GM19025 (cell line): ENCODE measurements around the gene CC2D2B.
A peak's percentile ranks its signal among the peaks of the same experiment; 100 is the strongest.
"Not testable (repeated sequence)": the region's sequence is repeated elsewhere in the genome, so short reads cannot be mapped to it uniquely, and the experiment has no call there.

Source experiments
- ATAC-seq: cut with Tn5 transposase; IDR thresholded peaks from one replicate; pipeline ENCODE4 v1.9.1; 2021; ENCODE audit warnings: mild to moderate bottlenecking, low read depth, moderate library complexity; ENCODE audit not compliant: unreplicated experiment

The CC2D2B gene, protein sequence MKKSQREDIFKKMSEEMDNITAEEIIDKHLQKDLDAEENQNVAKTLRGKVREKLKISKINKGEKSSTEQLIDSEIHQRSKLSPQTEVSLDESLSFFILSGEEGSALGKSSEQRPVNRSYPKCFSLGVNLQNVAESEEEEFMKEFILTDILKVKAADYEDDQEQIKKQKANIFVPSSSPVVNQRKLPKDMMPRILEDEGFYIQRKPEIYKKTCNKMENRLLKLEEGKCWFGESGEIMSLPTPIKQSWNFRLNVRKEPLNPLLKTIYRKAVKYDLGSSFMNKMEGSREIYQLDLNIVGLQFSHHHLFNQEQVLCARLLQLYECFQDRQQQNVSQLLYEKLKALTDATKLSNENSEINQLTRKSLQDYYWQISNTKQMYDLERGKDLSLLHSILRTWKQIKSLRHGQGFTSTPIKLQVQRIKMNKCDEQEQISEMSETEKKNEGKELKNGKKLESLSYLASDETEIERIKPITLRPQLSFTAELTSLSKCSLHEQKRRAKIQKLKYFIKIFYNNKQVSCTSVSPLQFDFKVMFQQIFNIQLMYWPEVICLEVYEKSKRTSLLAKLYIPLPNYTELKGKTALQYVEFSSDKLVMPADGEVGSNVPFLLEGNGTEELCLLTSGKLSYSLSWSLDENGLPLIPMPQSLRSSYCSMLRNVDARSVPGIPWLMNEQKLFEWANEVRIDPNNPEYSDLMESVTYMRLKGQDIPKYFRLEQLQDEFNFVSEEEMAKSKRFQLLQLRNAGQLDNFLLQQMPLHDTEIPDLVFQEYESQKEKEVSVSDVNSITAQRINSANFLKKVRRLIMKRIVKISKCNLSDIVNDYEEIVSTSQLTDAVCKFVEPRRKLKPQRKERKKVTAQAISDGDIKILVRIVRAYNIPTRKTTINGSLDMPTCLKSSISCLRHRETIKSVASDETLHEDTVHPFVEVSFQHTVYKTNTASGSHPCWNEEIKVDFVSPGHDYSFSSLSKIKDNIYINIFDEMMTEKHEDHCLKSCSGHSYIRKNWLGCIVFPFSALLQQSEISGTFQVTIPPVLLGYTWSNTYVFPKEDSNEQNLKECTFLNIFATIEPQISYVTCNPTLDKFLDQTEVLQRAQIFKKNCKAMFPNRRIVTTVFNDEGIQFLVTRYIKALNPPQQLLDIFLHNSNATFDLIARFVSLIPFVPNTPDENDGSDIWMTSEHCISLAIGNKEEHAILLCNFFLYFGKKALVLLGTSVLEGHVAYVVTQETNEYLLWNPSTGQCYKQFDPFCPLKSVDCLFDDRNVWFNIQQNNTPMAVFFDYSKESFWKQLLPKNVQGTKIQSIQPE (N-terminal part only)

DNA sequence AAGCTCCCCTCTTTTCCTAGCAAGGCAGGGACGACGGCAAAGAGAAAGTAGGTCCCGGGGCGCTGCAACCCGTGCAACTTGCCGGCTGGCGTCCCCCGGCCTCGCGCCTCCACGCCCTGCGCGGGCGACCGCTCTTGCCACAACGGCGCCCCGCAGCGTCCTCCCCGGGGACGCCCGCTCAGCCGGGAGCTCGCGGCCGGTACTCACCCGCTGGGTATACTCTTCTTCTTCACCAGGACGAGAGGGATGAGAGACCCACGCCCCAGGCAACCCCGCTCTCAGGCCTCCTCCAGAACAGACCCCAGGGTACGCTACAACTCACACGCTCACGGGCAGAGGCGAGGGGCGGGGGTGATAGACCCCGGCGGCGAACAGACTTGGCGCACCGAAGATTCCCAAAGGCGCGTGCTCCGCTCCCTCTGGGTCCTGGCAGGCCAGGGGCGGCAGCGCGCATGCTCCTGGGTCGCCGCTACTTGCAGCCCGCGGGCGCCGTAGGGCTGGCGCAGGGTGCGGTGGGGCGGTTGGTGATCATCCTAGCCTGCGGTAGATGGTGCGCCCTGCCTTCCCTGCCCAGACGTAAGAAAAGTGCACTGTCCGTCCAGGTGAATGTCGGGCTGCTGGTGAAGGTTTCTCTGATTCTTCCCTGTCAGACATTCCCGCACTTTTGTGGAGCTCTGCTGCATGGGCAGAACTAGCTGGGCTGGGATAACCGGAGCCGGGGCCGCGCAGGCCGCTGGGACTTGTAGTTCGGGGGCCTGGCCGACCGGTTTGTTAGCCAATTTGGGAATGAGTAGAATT lies at the start of gene CC2D2B:
Gene CC2D2B, plus strand, starts transcription at position 520 of the 798 bp plus-strand sequence. CDS start 3,349 bp downstream, outside the sequence.
- peak; percentile 88 for ATAC-seq

DNA sequence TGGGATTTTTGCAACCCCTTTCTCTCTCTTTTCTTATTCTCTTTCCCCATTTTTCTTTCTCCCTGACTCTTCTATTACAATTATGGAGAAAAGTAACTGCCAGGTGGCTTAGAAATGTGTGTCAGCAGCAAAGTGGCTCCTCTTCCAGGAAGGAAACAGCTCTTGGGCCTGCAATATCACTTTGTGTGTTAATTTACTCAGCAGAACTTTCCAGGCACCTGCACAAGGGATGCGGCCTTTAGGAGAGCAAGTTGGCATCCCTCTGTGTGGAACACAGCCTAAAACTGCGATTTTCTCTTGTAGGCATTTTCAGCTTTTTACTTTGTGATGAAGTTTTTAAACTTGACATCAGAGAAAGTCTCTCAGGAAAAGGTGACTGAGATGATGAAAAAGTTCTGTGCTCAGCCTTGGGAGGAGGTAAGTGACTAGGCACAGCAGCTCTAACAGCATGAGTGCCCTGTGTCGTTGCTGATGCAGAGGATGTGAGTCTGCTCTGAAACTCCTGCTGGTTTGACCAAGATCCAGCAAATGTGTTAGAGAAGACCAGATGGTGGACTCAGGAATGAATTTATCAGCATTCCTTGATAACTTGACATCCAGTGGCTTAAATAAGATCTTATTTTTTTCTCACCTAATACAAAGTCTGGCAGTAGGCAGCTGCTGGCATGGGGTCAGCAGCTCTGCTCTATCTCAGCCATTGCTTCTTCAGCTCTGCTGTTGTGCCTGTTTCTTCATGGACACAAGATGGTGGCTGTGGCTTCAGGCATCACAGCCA lies 47.4 kb upstream of the CC2D2B start:
- no peak for ATAC-seq

DNA sequence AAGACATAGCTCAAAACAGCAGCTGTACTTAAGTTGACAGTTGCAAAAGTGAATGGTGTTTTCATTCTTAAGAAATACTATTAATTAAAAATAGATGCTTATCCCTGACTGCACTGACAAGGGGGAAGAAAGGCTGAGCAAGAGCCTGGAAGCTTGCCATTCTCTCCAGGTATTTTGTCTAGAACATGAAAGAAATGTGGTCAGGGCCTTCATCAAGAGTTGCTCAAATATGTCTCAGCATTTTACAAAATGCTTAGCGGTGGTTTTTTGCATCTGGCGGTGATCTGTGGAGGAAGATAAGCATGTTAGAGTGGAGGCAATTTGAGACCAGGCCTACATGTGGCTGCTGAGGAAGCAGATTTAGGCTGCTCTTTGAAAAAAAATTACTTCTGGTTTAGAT lies 46.4 kb upstream of the CC2D2B start:
- ATAC-seq = no peak

DNA sequence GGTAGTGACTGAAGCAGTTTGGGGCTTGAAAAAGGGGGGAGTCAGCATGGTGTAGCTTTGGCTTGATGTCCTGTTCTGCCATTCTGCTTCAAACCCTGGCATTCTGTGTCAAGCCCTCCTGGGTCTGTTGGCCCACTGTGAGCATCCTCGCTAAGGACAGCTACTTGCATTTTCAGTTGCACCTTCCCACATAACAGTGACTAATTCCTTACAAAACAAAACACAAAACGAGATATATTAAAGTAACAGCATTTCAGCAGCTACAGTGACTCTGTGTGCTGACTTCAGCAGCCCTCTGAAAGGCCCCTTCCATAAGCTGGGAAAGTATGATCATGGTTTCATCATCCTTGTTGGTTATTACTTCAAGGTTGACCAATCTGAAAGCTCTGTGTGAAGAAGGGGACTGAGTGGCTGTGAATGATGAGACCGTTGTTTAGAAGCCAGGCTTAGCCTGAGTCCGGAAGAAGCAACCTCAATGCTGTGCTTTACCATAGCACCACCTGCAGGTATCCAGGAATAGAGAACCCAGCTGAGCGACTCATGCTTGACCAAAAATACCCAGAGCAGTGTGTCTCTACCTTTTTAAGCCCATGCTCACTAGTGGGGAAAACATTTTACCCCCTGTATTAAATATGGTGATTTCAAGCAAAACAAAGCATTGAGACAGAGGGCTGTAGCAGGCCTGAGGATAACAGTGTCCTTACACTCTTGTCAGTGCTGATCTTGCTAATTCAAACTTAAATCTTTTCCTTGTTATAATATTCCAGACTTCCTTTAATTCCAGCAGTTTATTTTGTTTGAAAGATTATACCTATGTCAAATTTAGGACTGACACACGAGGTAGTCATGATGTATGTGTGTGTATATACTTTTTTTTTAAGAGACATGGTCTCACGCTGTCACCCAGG lies 42.6 kb upstream of the CC2D2B start:
- ATAC-seq = peak; percentile 80

DNA sequence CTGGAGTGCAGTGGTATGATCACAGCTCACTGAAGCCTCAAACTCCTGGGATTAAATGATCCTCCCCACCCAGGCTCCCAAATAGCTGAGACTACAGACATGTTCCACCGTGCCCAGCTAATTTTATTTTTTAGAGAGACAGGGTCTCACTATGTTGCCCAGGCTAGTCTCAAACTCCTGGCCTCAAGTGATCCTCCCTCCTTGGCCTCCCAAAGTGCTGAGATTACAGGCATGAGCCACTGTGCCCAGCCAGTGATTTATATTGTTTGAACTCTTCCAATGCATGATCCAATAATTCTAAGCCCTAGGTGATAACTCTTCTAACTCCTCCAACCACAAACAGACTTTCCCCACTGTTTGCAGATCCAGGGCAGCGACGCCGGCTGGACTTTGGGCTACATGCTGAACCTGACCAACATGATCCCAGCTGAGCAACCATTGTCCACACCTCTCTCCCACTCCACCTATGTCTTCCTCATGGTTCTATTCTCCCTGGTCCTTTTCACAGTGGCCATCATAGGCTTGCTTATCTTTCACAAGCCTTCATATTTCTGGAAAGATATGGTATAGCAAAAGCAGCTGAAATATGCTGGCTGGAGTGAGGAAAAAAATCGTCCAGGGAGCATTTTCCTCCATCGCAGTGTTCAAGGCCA lies 41.8 kb upstream of the CC2D2B start:
- ATAC-seq = no peak

DNA sequence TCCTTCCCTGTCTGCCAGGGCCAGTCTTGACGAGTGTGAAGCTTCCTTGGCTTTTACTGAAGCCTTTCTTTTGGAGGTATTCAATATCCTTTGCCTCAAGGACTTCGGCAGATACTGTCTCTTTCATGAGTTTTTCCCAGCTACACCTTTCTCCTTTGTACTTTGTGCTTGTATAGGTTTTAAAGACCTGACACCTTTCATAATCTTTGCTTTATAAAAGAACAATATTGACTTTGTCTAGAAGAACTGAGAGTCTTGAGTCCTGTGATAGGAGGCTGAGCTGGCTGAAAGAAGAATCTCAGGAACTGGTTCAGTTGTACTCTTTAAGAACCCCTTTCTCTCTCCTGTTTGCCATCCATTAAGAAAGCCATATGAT lies 41.3 kb upstream of the CC2D2B start:
- no peak for ATAC-seq

DNA sequence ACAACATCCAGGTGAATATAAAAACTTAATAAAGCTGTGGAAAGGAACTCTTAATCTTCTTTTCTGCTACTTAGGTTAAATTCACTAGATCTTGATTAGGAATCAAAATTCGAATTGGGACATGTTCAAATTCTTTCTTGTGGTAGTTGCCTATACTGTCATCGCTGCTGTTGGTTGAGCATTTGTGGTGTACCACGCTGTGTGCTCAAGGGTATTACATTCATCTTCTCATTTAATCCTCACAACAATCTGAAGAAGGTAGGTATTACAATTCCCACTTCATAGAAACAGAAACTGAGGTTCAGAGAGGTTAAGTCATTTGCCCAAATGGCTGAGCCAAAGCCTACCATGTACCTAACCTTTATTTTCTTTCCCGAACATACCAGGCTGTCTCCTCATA lies 39.9 kb upstream of the CC2D2B start:
- no peak for ATAC-seq

DNA sequence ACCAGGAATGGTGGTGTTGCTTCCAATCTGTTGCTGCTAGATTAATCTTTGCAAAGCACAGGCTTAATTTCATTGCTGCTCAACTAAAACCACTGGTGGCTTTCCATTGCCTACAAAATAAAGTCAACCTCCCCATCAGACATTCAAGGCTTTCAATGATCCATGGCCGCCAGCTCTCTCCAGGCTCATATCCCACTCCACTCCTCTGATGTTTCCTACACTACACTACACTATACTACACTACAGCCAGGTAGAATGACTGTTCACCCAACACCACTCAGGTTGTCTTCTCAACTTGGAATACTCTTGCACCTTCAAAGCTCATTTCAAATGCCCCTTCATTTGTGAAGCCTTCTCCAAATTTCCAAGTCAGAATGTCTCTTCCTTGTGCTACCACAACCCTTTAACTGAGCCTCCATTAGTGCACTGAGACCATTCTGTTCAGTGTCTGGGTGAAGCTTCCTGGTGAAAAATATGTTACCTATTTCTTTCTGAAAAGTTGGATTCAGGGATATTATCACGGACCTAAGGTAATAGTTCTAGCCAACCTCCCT lies 35.5 kb upstream of the CC2D2B start:
- no peak for ATAC-seq

DNA sequence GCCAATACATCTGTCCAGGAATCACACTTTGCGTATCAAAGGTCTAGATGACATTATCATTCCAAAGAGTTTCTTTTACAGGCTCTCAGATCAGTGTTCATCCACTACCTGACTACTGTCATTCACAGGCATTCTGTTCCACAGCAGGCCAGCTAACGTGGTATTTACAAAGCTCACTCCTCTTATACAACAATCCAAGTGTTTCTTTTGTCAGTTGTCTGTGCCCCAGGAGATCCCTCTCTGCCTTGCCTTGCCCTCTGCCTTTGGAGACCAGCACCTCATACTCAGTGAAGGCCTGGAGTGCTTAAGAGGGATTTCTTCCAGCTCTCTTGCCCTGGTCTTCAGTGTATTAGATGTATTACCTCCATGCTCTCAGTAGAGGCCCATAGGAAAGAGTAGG lies 34.6 kb upstream of the CC2D2B start:
- no peak for ATAC-seq

DNA sequence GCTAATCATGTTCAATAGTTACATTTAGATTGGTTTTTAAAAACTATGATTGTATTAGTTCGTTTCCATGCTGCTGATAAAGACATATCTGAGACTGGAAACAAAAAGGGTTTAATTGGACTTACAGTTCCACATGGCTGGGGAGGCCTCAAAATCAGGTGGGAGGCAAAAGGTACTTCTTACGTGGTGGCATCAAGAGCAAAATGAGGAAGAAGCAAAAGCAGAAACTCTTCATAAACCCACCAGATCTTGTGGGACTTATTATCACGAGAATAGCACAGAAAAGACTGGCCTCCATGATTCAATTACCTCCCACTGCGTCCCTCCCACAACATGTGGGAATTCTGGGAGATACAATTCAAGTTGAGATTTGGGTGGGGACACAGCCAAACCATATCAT lies 34.1 kb upstream of the CC2D2B start:
- ATAC-seq = no peak

DNA sequence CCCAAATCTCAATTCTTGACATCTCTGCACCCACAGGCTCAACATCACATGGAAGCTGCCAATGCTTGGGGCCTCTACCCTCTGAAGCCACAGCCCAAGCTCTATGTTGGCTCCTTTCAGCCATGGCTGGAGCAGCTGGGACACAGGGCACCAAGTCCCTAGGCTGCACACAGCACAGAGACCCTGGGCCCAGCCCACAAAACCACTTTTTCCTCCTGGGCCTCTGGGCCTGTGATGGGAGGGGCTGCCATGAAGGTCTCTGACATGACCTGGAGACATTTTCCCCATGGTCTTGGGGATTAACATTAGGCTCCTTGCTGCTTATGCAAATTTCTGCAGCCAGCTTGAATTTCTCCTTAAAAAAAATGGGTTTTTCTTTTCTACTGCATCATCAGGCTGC lies 33.0 kb upstream of the CC2D2B start:
- not testable (repeated sequence) for ATAC-seq

DNA sequence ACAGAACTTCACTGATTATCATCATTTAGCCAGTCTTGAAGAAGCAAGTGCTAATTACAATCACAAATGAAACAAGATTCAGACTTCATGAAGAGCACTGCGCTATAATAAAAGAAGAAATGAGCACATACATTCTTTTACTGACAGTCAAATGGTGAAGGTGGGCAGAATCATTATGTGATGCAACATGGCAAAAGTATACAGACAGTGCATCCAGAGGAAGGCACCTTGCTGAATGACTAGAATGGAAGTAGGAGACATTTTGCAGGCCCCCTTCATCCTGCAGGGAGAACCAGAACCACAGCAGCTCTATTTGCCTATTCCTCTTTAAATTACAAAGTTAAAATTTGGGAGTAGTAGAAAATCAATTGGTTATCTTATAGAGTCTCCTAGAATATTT lies 31.0 kb upstream of the CC2D2B start:
- no peak for ATAC-seq

DNA sequence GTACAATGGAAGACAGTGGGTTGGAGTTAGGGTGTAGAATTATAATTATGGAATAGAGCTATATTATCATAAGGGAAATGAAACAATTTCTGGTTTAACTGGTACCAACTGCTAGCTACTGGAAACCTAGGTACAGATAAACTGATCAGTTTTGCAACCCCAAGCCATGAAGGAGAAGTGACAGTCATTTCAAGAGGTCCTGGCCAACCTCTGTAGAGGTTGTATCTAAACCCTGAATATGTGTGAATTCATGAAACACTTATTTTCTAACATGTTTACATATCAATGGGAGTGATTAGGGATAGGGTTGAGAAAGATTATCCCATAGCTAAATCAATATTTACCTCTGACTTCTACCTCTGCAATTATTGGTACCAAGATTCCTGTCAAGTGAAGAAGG lies 29.9 kb upstream of the CC2D2B start:
- ATAC-seq = no peak

DNA sequence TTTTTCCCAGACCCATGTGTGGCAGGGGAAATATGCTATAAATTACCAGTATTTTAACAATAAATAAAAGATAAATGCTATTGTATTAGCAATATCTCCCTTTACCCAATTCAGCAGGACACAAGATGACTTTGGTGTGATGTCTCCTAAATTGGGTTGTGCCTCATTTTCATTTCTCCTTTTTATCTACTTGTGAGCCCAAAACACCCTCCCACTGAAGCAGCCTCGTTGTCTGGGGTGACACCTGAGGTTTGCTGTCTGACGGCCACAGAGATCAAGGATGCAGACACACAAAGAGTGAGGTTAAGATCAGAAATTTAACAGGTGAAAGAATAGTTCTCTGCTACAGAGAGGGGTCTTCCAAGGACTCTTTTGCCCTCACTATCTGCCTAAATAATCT lies 27.1 kb upstream of the CC2D2B start:
- no peak for ATAC-seq

DNA sequence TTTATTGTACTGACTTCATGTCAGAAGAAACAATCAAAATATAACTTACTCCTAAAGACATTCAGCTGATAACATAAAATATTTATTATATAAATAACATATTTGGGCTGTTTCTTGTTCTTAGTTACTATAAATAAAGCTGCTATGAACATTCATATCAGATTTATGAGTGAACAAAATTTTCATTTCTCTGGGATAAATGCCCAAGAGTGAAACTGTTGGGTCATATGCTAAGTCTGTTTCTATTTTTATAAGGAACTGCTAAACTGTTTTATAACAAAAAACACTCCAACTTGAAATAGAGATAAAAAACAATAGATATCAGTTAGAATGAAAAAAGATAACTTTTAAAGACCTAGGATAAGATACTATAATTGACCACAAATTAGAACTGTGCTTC lies 26.5 kb upstream of the CC2D2B start:
- no peak for ATAC-seq

DNA sequence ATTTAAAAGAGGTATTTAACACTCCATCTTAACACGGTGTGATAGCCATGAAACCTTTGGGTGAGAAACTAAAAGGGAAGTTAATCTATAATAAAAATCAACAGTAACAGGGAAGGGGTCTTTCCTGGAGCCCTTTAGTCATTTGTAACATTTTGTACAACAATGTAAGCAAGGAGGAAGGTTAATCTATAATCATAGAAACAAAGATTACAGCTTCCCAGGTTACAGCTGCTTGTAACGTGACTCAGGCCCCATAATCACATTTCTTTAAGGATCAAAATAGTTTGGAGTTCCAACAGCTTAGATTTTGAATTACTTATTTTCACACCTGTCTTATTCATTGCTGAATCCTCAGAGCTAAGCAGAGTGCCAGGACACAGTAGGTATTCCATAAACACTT lies 17.9 kb upstream of the CC2D2B start:
- ATAC-seq = no peak

DNA sequence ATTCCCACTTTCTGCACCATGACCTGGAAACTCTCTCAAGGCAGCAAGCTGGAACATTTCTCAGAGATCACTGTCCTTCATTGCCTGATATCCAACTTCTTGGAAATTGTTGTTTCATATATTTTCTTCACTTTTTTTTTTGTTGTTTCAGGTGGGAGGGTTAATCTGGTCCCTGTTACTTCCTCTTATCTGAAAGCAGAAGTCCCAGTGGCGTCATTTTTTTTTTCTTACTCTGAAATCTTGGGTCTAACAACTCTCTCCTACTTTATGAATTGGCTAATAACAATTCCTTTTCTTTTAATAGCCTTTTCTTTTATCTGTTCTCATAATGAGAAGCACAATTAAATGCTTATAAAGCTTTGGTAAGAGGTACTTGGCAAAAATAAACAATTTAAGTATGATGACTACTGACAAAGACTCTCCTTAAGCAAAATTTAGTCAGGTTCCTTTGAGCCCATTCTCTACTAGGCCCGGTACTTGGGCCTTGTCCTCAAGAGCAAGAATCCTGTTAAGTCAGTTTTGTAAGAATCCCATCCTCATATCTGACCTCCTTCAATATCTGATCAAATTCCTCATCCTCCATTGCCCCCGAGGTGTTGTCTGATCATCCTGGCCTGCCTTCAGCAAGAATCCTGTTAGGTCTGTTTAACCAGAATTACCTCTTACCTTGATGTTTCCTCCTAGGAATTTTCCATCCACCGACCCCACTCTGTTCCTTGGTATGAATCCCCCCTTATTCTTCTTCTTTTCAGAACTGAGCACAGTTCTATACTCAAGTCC lies 11.5 kb upstream of the CC2D2B start:
- no peak for ATAC-seq
